HPDE6-E6E7 (cell line): Measurements from ENCODE around the gene NOC2L.

ENCODE experiments used
- DNase-seq: peaks from one replicate; pipeline ENCODE4 v3.0.0; 2011; ENCODE audit warnings: missing footprints; ENCODE audit errors: extremely low spot score

NOC2L gene

DNA sequence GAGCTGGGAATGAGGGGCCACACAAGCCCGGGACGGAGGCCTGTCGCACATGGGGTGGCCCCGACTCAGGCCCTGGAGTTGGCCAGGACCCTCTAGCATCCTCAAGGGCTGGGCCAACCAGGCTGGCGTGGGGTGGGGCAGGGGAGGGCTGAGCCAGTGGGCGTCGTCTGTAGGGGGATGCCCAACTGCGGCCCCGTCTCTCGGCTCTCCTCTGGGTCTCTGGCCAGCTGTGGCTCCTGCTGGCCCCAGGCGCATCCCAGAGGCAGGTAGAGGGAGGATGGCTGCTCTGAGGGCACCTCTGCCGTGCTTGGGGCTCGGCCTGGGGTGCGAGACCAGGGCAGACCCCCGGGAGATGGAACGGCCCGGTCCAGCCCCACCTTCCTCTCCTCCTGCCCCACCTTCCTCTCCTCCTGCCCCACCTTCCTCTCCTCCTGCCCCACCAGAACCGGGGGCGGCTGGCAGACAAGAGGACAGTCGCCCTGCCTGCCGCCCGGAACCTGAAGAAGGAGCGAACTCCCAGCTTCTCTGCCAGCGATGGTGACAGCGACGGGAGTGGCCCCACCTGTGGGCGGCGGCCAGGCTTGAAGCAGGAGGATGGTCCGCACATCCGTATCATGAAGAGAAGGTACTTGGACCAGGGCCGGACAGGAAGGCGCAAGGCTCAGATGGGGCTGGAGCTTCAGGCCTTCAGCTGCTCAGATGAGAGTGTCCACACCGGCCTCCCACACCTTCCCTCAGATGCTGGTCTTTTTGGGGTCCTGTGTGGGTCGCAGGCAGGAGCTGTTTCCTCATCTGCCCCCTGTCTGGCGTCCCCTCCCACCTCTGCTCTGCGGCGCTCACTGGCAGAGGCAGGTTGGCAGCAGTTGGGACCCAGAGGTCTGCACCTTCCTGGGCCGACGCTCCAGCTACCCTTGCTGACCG lies 29.1 kb downstream of the NOC2L start:
- DNase-seq = no peak

DNA sequence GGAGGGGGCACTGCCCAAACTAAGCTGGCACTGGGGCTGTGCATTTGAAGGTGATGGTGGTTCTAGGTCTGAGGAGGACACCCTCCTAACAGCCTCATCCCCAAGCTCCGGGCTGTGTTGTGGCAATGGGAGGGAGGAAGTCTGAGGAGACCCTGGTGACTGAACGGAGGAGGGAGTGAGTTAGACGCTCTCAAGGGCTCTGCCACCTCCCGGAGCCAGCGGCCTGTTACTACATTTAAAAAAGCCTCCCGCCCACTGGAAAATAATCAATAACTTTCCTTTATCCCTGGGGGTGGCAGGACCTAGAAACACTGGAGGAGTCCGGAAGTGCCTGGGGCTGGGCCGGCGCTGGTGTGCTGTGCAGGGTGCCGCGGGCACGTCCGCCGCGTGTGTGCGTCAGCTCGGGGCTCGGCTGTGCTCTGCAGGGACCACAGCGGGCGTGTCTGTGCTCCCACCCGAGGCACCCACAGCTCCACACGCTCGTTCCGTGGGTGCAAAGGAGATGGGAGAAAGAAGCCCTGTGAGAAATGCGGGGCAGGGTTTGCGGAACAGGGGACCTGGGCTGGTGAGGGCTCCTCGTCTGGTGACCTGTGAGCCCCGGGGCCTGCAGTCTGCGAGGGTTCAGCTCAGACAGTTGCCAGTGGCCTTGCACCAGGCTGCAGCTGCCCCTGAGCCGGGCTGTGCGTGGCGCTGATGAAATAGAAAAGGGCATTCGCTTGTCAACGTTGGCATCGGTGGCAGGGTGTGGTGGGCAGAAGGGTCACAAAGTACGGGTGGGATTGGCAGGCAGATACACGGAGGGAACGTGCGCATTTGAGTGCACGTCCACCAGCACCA lies 30.0 kb downstream of the NOC2L start:
- DNase-seq = no peak

DNA sequence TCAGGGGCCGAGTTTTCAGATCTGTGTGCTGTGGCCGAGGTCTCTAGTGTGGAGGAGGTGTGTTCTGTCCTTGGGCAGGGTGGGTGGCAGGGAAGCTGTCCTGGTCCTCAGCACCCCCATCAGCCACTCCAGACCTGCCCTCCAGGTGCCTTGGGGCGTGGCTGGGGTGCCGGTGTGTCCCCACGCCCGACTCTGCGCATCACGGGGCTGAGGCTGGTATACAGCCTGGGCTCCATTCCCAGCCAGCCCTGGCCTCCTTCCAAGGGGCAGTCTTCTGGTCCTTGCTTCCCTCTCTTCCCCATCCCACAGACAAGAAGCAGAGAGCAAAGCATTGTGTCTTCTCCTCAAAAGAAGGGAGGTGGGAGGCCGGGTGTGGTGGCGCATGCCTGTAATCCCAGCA lies 31.3 kb downstream of the NOC2L start:
- no peak for DNase-seq

DNA sequence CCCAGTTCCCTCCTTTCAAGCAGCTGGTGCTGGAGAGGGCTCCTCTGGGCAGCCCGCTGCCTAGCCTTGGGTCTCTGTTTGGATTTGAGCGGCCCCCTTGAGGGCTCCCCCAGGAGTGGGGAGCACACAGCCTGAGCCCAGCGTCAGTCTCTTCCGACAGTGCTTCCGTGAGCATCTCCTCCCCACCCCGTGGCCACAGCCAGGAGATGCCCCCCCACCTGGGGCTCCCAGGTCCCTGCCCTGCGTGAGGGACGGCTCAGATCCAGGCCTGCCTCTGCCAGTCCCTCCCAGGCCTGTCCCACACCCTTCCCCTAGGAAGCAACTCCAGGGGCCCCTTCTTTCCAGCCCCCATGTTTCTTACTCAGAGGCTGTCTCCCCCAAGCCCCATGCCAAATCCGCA lies 31.8 kb downstream of the NOC2L start:
- DNase-seq = no peak

DNA sequence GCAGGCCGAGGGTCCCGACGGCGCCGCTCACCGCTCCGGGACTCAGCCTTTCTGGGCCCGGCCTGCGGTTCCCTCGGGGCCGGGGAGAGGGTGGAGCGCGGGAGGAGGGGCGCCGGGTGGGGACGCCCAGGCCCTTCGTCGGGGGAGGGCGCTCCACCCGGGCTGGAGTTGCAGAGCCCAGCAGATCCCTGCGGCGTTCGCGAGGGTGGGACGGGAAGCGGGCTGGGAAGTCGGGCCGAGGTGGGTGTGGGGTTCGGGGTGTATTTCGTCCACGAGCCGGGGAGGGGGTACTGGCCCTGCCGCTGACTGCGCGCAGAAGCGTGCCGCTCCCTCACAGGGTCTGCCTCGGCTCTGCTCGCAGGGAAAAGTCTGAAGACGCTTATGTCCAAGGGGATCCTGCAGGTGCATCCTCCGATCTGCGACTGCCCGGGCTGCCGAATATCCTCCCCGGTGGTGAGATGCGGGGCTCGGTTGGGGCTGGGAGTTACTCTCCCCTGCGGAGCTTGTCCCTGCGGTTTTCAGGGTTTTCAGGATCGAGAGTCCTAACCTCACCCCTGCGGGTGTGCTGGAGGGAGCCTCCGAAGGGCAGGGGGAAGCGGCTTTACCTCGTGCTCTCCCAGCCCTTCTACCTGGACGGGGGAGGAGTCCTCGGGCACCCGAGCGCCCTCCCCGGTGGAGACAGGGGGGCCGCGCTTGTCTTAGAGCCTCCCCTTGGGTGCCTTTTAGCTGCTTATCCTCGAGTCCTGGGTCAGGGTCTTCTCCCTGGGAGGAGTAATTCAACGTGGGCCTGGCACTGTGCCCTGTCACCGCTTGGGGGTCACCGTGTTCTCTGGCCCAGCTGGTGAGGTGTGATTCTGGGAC lies 33.3 kb downstream of the NOC2L start:
- no peak for DNase-seq

DNA sequence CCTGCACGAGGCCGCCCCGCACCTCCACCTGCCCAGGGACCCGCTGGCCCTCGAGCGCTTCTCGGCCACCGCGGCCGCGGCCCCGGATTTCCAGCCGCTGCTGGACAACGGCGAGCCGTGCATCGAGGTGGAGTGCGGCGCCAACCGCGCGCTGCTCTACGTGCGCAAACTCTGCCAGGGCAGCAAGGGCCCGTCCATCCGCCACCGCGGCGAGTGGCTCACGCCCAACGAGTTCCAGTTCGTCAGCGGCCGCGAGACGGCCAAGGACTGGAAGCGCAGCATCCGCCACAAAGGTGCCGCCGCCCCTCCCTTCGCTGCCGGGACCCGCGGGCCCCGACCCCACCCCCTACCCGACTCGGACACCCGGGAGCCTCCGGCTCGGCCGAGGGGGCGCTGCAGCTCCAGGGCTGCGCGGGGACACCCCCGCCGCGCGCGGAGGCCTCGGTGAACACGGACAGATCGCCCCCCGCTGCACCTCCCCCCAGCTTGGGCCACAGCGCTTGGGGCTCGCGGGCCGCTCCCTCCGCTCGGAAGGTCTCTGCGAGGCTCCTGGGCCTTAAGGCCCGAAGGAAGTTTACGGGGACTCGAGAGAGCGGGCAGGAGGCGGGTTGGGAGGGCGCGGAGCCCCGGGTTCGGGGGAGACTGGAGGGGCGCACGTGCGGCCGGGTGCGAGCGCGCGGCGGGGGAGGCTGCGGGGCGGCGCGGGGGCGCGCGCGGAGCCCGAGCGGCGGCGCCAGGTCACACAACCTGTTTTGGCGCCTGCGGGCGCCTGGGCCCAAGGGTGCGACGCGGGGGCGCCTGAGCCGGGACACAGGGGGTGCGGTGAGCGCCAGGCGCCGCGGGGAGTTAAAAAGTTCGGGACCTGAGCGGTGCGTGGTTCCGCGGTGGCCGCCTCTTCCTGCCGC lies 34.1 kb downstream of the NOC2L start:
- no peak for DNase-seq

DNA sequence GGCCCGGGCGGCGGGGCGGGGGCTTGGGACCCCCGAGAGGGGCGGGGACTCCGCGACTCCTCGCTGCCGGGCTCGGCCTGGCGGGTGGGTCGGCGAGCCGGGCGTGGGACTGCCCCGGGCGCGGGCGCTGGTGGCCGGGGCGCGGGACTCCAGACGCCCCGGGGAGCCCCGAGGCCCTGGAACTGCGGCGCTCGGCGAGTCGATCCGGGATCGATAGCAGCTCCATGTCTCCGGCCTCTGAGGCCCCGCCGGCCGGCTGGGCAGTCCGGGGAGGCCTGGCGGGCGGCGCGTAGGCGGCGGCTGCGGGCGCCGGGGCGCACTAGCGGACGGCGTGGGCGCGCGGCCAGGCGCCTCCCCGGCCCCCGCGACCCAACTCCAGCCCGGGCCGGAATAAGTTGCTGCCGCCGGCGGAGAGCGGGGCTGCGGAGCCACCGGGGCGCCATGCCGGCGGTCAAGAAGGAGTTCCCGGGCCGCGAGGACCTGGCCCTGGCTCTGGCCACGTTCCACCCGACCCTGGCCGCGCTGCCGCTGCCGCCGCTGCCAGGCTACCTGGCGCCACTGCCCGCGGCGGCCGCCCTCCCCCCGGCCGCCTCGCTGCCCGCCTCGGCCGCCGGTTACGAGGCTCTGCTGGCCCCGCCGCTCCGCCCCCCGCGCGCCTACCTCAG lies 34.9 kb downstream of the NOC2L start:
- no peak for DNase-seq

DNA sequence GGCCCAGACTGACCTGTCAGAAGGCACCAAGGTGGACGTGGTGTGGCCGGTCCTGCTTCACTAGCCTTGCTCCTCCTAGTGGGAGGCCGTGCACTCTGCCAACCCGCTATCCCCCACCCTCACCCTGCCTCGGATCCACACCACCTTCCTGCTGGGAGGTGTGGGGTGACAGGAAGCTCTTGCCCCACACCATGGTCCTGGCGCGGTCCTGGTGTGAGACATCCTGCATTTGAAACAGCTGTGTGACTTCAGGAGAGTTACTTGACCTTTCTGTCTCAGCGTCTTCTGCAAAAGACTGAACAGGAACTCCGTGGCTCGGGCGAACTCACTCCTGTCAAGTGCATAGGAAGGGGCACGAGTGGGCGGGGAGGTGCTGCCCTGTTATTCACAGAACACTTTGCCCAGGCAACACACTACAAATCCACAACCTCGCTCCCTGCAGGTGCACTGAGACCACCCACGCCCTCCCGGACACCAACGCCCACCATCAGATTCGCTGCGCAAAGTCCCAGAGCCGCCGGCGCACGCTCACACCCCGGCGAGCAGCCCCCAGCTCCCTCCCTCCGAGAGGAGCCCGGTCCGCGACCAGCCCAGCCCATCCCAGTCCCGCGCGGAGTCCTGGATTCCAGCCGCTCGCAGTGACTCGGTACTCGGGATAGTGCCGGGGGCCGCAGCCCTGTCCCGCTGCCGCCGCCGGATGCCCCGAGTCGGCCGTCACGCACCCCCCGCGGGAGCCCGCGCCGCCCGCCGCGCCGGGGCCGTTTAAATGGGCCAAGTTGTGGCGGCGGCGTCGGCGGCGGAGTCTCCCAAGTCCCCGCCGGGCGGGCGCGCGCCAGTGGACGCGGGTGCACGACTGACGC lies 35.7 kb downstream of the NOC2L start, which contains the start of gene SAMD11:
SAMD11 (plus strand) TSS at position 793 of the 860 bp plus-strand sequence. CDS start 509 bp downstream, outside the sequence.
- no peak for DNase-seq

DNA sequence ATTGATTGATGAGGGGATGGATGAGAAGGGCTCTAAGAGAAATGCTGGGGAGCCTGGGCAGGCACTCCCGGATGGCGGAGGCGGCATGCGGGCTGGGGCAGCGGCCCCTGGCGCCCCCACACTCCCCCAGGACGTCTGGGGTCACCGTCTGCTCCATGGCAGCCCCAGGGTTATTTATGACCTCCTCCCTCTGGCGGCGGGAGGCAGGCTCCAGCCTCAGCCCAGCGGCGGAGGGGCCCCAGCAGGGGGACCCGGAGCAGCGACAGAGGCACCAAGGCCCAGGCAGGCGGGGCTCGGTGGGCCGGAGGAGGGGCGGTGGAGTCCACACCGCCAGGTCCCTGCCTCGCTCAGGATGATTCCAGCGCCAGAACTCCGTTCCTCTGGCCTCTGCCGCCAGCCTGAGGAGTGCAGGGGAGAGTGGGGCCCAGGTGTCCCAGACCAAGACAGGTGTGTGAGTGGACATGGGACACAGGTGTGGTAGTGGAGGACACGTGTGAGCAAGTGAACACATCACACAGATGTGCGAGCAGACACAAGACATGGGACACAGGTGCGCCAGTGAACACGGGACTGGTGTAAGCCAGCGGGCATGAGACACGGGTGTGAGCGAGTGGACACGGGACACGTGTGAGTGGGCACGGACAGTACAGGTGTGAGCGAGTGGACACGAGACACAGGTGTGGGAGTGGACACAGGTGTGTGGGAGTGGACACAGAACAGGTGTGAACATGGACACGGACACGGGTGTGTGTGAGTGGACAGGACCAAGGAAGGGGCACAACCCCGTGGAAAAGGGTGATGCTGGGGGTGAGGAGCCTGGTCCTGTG lies 37.8 kb downstream of the NOC2L start:
- peak; percentile 67 for DNase-seq

DNA sequence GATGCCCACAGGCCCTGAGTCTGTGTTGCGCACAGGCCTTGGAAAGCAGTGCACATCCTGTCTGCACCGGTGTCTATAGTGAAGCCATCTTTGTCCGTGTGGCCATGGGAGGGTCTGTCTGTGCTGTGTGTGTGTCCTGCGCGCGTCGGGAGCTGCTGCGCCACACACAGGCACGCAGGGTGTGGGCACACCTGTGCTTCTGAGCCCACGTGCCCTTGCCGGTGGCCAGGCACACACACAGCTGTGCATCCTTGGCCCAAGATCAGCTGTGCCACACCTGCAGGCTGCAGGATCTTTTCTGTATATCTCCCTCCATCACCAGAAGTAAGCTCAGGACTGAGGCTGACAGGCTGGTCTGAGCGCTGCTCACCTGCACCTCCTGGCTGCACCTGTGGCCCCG lies 38.5 kb downstream of the NOC2L start:
- no peak for DNase-seq

DNA sequence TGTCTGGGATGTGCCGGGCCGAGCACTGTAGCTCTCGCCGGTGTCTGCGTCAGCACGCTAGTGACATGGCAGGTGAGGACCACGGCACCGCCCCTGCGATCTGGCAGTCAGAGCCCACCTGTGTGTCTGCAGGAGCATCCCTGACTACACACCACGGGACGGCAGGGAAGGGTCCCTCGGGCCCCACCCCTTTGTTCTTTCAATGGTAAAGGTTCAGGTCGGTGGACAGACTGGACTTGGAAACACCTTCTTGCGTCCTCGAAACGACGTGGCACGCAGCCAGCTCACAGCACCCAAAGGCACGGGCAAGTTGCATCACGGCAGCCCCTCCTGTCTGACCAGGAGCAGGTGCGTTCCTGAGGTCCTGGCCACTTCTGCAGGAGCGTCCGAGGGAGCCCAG lies 39.0 kb downstream of the NOC2L start:
- no peak for DNase-seq

DNA sequence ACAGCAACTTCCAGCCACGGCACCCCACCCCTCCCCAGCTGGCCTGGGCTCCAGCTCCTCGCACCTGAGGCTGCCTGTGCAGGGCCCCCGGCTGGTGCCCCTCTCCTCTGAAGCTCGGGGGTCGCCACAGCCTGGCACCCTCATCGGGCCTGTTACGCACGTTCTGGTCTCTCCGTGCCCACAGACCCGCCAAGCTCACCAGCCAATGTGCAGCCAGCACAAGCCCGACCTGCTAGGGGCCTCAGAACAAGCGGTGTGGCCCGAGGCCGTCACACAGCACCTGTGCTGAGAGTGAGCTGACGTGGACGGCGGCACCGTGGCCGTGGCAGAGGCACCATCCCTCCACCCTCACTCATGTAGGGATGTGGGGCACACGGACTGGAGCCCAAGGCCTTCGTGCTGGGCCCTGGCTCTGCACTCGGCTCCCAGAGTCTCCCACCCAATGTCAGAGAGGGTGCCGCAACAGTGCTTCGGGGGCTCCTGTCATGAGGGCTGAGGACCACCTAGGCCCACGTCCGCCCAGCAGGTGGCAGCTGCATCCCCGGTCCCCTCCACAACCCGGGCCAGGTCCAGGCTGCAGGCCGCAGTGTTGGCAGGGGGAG lies 39.7 kb downstream of the NOC2L start:
- no peak for DNase-seq

DNA sequence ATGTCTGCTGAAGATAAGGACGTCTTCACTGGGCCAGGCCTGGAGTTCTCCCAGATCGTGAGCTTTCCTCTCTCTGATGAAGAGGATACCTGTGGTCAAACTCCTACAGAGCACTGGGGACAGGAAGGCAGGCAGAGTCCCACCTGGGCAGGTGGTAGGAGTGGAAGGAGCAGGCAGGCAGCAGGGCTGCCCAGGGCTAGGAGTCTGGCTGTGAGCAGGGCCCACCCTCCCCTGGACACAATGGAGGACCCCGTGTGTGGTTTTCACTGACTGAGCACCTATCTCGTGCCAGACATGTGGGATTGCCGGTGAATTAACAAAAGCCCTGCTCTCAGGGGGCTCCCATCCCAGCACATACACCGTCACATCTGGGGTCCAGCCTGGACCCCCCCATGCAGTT lies 40.2 kb downstream of the NOC2L start:
- no peak for DNase-seq

DNA sequence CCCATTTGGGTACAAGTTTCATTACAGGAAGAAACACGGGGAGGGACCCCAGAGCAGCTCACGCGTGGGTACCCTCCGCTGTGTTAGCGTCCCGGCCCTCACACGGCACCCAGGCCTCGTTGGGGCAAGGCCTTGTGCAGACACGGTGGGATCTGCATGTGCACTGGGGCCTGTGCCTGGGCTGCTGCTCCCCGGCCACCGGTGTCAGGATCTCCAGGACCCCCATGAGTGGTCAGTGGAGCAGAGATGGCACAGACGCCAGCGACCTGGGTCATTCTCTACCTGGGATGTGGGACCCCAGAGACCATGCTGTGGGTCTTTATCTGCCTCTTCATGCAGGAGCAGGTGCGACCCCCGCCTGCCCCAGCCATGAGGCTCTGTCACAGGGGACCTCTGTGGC lies 40.7 kb downstream of the NOC2L start:
- DNase-seq = no peak

DNA sequence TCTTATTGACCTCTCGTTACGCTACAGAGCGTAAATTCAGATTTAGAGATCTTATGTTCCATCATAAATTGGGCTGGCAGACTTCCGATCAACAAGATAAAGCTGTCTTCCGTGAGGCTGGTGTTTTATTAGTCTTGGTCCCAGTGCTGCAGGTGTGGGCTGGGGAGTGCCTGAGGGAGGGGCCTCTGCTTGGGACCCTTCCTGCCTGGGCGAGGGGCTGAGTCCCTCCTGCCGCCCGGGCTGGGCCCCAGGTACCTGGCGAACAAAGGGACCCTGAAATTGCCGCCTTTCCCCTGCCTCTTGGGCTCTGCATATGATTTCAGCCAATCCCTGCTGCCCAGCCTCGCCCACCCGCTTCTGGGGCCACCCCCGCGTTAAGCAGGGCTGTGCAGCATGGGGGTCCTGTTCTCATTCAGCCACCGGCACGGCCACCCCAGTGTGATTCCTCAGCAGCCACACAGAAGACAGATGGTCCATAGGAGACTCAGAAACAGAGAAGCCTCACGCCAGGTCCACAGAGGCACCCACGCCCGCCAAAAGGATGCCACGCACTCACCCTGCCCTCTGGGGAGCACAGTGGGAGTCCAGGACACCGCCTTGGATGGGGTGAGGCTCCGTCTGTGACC lies 41.5 kb downstream of the NOC2L start:
- no peak for DNase-seq

DNA sequence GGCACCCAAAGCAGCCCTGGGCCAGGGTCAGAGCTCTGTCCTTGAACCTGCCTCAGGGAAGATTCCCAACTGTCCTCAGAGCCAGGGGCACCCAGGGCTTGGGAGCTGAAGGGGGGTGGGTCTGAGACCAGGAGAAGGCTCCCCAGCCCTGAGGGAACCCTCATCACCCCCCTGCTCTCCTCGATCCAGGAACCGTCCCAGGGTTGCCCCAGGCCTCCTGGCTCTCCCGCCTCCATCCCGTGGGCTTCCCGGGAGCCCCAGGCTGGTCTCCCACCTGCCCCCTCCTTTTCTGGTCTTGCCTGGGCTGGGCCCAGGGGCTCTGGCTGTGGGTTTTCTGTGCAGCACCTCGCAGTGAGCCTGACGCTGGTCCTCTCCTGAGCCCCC lies 42.0 kb downstream of the NOC2L start:
- DNase-seq = no peak
